Esophagus muscularis mucosa (tissue), 4 donors: ENCODE measurements around the gene ZC3H12A.

Source experiments
- CTCF ChIP-seq, 3 experiments: fragments of 200-600 bp in 2 of 3; fragments of 450-650 bp in 1 of 3; sonication (generic) in 2 of 3; IDR thresholded peaks; one replicate each; pipeline ENCODE4 v1.5.1; 2017 to 2019; ENCODE audit warnings: antibody characterized with exemption in 3 of 3, mild to moderate bottlenecking in 2 of 3, moderate library complexity in 1 of 3
- EP300 ChIP-seq: sonication (generic); formaldehyde crosslinking; IDR thresholded peaks from one replicate; pipeline ENCODE4 v1.6.1; 2017; ENCODE audit warnings: antibody characterized with exemption
- POLR2A ChIP-seq: fragments of 450-650 bp; IDR thresholded peaks from one replicate; pipeline ENCODE4 v1.6.1; 2017; ENCODE audit warnings: antibody characterized with exemption, moderate library complexity, mild to moderate bottlenecking, low read depth
- POLR2AphosphoS5 ChIP-seq, 2 donors: sonication (generic); formaldehyde crosslinking; IDR thresholded peaks; one replicate each; pipeline ENCODE4 v1.6.1; 2017; ENCODE audit warnings: antibody characterized with exemption in 2 of 2

- TF ChIP-seq POLR2A (no peak), CTCF (IDR thresholded peaks at IDR 0.05) (no peak), POLR2AphosphoS5 (IDR thresholded peaks at IDR 0.05) (no peak), EP300 (no peak)
Measured at GRCh38 chr1:37484325-37485051, 10.1 kb downstream of the ZC3H12A start.
